Measurements from ENCODE around the gene CNNM2. TPM values are rescaled to one million over a fixed set of nuclear protein-coding genes. Genes with fewer than 3 reads are reported as not detected.

CNNM2 gene
- total RNA-seq, 4 donors from 2014 or later: 15.2 to 19.2 (median 15.9) TPM

GRCh38 chr10:103089493-103089892 is 171.4 kb downstream of the CNNM2 start:
- TF ChIP-seq, protein P1, sequence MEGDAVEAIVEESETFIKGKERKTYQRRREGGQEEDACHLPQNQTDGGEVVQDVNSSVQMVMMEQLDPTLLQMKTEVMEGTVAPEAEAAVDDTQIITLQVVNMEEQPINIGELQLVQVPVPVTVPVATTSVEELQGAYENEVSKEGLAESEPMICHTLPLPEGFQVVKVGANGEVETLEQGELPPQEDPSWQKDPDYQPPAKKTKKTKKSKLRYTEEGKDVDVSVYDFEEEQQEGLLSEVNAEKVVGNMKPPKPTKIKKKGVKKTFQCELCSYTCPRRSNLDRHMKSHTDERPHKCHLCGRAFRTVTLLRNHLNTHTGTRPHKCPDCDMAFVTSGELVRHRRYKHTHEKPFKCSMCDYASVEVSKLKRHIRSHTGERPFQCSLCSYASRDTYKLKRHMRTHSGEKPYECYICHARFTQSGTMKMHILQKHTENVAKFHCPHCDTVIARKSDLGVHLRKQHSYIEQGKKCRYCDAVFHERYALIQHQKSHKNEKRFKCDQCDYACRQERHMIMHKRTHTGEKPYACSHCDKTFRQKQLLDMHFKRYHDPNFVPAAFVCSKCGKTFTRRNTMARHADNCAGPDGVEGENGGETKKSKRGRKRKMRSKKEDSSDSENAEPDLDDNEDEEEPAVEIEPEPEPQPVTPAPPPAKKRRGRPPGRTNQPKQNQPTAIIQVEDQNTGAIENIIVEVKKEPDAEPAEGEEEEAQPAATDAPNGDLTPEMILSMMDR (IDR thresholded peaks at IDR 0.05): no peak
- no peak for TF ChIP-seq POLR2A (IDR thresholded peaks at IDR 0.05)
- WGBS, 2 donors: 94 to 95% methylated on average over 10 of the region's 10 CpGs
- Histone ChIP-seq H3K27me3 (no peaks in the 10 kb centered on the region), H3K4me1 (no peaks in the 10 kb centered on the region), H3K4me3 (replicated peaks in 1 of 3) (no peak overlapping the region), H3K36me3 (peaks cover 71 to 94% of the 10 kb centered on the region in 2 donors), H3K27ac (no peak overlapping the region), H3K9me3 (no peaks in the 10 kb centered on the region)
- DNase-seq: no peak
- intact Hi-C loops (cut with DNase I): no loop called here

- peaks cover 73 to 84% of the 10 kb centered on the region in 2 donors for H3K36me3 ChIP-seq
- no peak for TF ChIP-seq POLR2A (IDR thresholded peaks at IDR 0.05)
- TF ChIP-seq, protein P1 (IDR thresholded peaks at IDR 0.05): no peak
These were observed 172.8 kb downstream of the CNNM2 start for GRCh38 chr10:103090911-103091310.

GRCh38 chr10:103095005-103095404 is 176.9 kb downstream of the CNNM2 start:
- Histone ChIP-seq H3K27me3 (no peaks in the 10 kb centered on the region), H3K4me1 (no peaks in the 10 kb centered on the region), H3K9me3 (no peaks in the 10 kb centered on the region), H3K4me3 (replicated peaks in 1 of 3) (no peak overlapping the region), H3K36me3 (peaks cover 74 to 77% of the 10 kb centered on the region in 2 donors), H3K27ac (no peak overlapping the region)
- intact Hi-C loops (cut with DNase I): no loop called here
- TF ChIP-seq, protein P1 (IDR thresholded peaks at IDR 0.05): no peak
- TF ChIP-seq POLR2A (IDR thresholded peaks at IDR 0.05): no peak
- no peak for DNase-seq

More at GRCh38 chr10:103090911-103091310, 172.8 kb downstream of the CNNM2 start:
- 96 to 97% methylated on average over 7 of the region's 7 CpGs for WGBS, 2 donors
- H3K4me1 ChIP-seq: no peaks in the 10 kb centered on the region
- H3K27ac ChIP-seq: no peak overlapping the region
- intact Hi-C loops (cut with DNase I): no loop called here
- no peaks in the 10 kb centered on the region for H3K27me3 ChIP-seq
- H3K9me3 ChIP-seq: no peaks in the 10 kb centered on the region
- no peak overlapping the region for H3K4me3 ChIP-seq (replicated peaks in 1 of 3)
- no peak for DNase-seq

DNA sequence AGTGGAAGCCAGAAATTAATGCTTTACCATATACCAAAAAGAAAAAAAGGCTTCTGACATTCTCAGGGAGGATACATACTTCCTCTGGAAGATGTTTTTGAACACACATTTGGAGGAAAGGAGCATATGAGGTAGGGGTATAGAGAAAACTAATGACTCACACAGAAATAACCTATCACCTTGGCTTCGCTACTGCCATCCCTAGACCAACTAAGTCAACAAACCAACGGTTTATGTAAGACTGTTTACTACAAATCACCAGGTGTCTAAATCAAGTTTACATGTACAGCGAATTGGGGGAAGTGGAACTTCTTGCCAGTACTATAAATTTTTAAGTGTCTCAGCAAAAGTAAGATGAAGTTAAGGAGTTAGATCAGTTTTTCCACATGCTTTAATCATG is 178.0 kb downstream of the CNNM2 start:
- Histone ChIP-seq H3K4me3 (replicated peaks in 1 of 3) (no peak overlapping the region), H3K9me3 (no peaks in the 10 kb centered on the region), H3K27ac (peak overlapping the region in 1 of 3 donors; percentile 8), H3K27me3 (no peaks in the 10 kb centered on the region), H3K36me3 (peaks cover 71% of the 10 kb centered on the region in 2 donors), H3K4me1 (no peaks in the 10 kb centered on the region)
- intact Hi-C loops (cut with DNase I): no loop called here
- no peak for TF ChIP-seq POLR2A (IDR thresholded peaks at IDR 0.05)
- TF ChIP-seq, protein P1 (IDR thresholded peaks at IDR 0.05): no peak
- no peak for DNase-seq
- 88 to 90% methylated on average over 3 of the region's 3 CpGs for WGBS, 2 donors

DNA sequence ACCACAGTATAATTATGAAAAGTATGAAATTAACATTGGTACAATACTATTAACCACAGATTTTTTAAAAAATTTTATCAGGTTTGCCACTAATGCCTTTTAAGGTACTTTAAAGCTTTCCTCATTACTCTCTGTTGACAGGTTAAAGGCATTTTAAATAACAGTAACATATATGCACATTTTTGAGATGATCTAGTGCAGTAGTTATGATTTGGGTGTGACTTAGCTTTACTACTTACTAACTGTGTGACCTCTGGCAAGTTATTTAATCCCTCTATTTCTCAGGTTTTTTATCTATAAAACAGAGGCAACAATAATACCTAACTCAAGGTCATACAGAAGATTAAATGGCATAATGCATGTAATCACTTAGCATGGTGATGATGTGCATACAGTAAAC is 180.1 kb downstream of the CNNM2 start:
- no peaks in the 10 kb centered on the region for H3K27me3 ChIP-seq
- no peak overlapping the region for H3K4me3 ChIP-seq (replicated peaks in 1 of 3)
- intact Hi-C loops (cut with DNase I): no loop called here
- no peaks in the 10 kb centered on the region for H3K4me1 ChIP-seq
- no peak for DNase-seq
- no peaks in the 10 kb centered on the region for H3K9me3 ChIP-seq
- no peak overlapping the region for H3K27ac ChIP-seq
- peaks cover 50 to 58% of the 10 kb centered on the region in 2 donors for H3K36me3 ChIP-seq
- TF ChIP-seq, protein P1 (IDR thresholded peaks at IDR 0.05): no peak
- TF ChIP-seq POLR2A (IDR thresholded peaks at IDR 0.05): no peak
